ENCODE data around the gene SHB.

Gene SHB

GRCh38 chr9:38017149-38017884 is 51.7 kb downstream of the SHB start:
- Mint-ChIP-seq H3K27me3 (peaks cover 9% of the 10 kb centered on the region), H3K4me3 (no peak overlapping the region), H3K4me1 (no peaks in the 10 kb centered on the region), H3K27ac (no peak overlapping the region), H3K36me3 (peaks cover 6% of the 10 kb centered on the region), H3K9me3 (no peaks in the 10 kb centered on the region)
- ATAC-seq = no peak

- Mint-ChIP-seq H3K4me1 (no peaks in the 10 kb centered on the region), H3K9me3 (no peaks in the 10 kb centered on the region), H3K36me3 (peaks cover 6% of the 10 kb centered on the region), H3K27me3 (peaks cover 9% of the 10 kb centered on the region), H3K4me3 (no peak overlapping the region), H3K27ac (no peak overlapping the region)
- no peak for ATAC-seq
Measured at GRCh38 chr9:38016375-38017135, 52.5 kb downstream of the SHB start.

GRCh38 chr9:38015906-38016305 is 53.1 kb downstream of the SHB start:
- H3K9me3 Mint-ChIP-seq = no peaks in the 10 kb centered on the region
- no peak overlapping the region for H3K4me3 Mint-ChIP-seq
- no peaks in the 10 kb centered on the region for H3K4me1 Mint-ChIP-seq
- no peak for ATAC-seq
- peaks cover 6% of the 10 kb centered on the region for H3K36me3 Mint-ChIP-seq
- no peak overlapping the region for H3K27ac Mint-ChIP-seq
- peaks cover 9% of the 10 kb centered on the region for H3K27me3 Mint-ChIP-seq

GRCh38 chr9:38015266-38015665 is 53.8 kb downstream of the SHB start:
- no peak overlapping the region for H3K4me3 Mint-ChIP-seq
- H3K4me1 Mint-ChIP-seq = no peaks in the 10 kb centered on the region
- peaks cover 9% of the 10 kb centered on the region for H3K27me3 Mint-ChIP-seq
- no peak overlapping the region for H3K27ac Mint-ChIP-seq
- H3K9me3 Mint-ChIP-seq = no peaks in the 10 kb centered on the region
- H3K36me3 Mint-ChIP-seq = peaks cover 6% of the 10 kb centered on the region
- no peak for ATAC-seq

GRCh38 chr9:38012767-38013450 is 56.1 kb downstream of the SHB start:
- no peak for ATAC-seq
- Mint-ChIP-seq H3K9me3 (no peaks in the 10 kb centered on the region), H3K27me3 (peaks cover 9% of the 10 kb centered on the region), H3K4me3 (no peak overlapping the region), H3K36me3 (peaks cover 6% of the 10 kb centered on the region), H3K27ac (no peak overlapping the region), H3K4me1 (peaks cover 16% of the 10 kb centered on the region)

- Mint-ChIP-seq H3K36me3 (peaks cover 6% of the 10 kb centered on the region), H3K27ac (no peak overlapping the region), H3K4me1 (peaks cover 19% of the 10 kb centered on the region), H3K4me3 (no peak overlapping the region), H3K27me3 (peaks cover 9% of the 10 kb centered on the region), H3K9me3 (no peaks in the 10 kb centered on the region)
- no peak for ATAC-seq
Measured at GRCh38 chr9:38011991-38012390, 57.0 kb downstream of the SHB start.

GRCh38 chr9:38010918-38011704 is 57.9 kb downstream of the SHB start:
- Mint-ChIP-seq H3K4me3 (no peak overlapping the region), H3K27ac (no peak overlapping the region), H3K27me3 (peaks cover 4% of the 10 kb centered on the region), H3K9me3 (no peaks in the 10 kb centered on the region), H3K36me3 (peaks cover 6% of the 10 kb centered on the region), H3K4me1 (peaks cover 19% of the 10 kb centered on the region)
- ATAC-seq = no peak

GRCh38 chr9:38009990-38010389 is 59.0 kb downstream of the SHB start:
- no peak for ATAC-seq
- Mint-ChIP-seq H3K4me1 (peaks cover 19% of the 10 kb centered on the region), H3K36me3 (no peaks in the 10 kb centered on the region), H3K27me3 (no peaks in the 10 kb centered on the region), H3K27ac (no peak overlapping the region), H3K9me3 (no peaks in the 10 kb centered on the region), H3K4me3 (no peak overlapping the region)

GRCh38 chr9:38009035-38009501 is 60.0 kb downstream of the SHB start:
- Mint-ChIP-seq H3K27ac (peak overlapping the region; percentile 90), H3K27me3 (no peaks in the 10 kb centered on the region), H3K4me3 (no peak overlapping the region), H3K9me3 (no peaks in the 10 kb centered on the region), H3K36me3 (no peaks in the 10 kb centered on the region), H3K4me1 (peaks cover 19% of the 10 kb centered on the region)
- ATAC-seq = no peak

- no peaks in the 10 kb centered on the region for H3K36me3 Mint-ChIP-seq
- H3K27ac Mint-ChIP-seq = peak overlapping the region; percentile 90
- peak; percentile 89 for ATAC-seq
- H3K4me3 Mint-ChIP-seq = peak overlapping the region; percentile 38
- no peaks in the 10 kb centered on the region for H3K27me3 Mint-ChIP-seq
- H3K9me3 Mint-ChIP-seq = no peaks in the 10 kb centered on the region
- H3K4me1 Mint-ChIP-seq = peaks cover 21% of the 10 kb centered on the region
Measured at GRCh38 chr9:38008168-38009034, 60.6 kb downstream of the SHB start.

- no peak for ATAC-seq
- Mint-ChIP-seq H3K9me3 (no peaks in the 10 kb centered on the region), H3K4me1 (peaks cover 25% of the 10 kb centered on the region), H3K36me3 (no peaks in the 10 kb centered on the region), H3K27ac (peak overlapping the region; percentile 19), H3K27me3 (no peaks in the 10 kb centered on the region), H3K4me3 (no peak overlapping the region)
Measured at GRCh38 chr9:38007016-38007415, 62.0 kb downstream of the SHB start.

GRCh38 chr9:38006163-38006562 is 62.9 kb downstream of the SHB start:
- Mint-ChIP-seq H3K4me1 (peaks cover 25% of the 10 kb centered on the region), H3K27me3 (no peaks in the 10 kb centered on the region), H3K9me3 (no peaks in the 10 kb centered on the region), H3K36me3 (no peaks in the 10 kb centered on the region), H3K27ac (peak overlapping the region; percentile 19), H3K4me3 (no peak overlapping the region)
- ATAC-seq = no peak

GRCh38 chr9:38004809-38005560 is 64.0 kb downstream of the SHB start:
- no peaks in the 10 kb centered on the region for H3K36me3 Mint-ChIP-seq
- no peaks in the 10 kb centered on the region for H3K9me3 Mint-ChIP-seq
- H3K27me3 Mint-ChIP-seq = no peaks in the 10 kb centered on the region
- peaks cover 27% of the 10 kb centered on the region for H3K4me1 Mint-ChIP-seq
- peak overlapping the region; percentile 36 for H3K27ac Mint-ChIP-seq
- H3K4me3 Mint-ChIP-seq = no peak overlapping the region
- no peak for ATAC-seq

Data from stimulated activated memory B cell treated with anti-CD40 and anti-IgM and Interleukin-4, amounts not matched to agents 10 μg/mL and 1 μg/mL and 100 μg/mL, for 72 hours (primary cell).